ENCODE results near the gene ATF3.
A peak's percentile ranks its signal among the peaks of the same experiment; 100 is the strongest.
"Not testable (repeated sequence)": the region's sequence is repeated elsewhere in the genome, so short reads cannot be mapped to it uniquely, and the experiment has no call there.

The ATF3 gene

DNA sequence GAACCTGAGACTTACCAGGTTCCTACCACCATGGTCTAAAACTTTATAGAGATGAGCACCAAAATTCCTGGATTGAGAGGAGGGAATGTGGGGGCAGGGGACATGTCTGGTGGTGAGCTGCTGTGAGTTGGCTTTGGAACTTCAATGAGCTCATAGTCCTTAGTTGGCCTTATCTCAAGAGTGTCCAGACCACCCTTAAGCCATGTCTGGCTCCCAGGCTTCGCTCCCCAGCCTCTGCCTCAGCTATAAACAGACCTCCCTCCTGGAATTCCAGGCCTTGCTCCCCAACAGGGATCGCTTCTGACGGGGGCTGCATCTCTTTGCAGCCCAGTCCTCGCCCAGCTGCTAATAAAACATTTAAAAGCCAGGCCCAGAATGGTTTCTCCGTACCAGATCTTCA is 19.5 kb downstream of the ATF3 start:
- no peak for DNase-seq (ENCODE audit: low read depth in 3 of 3)

DNA sequence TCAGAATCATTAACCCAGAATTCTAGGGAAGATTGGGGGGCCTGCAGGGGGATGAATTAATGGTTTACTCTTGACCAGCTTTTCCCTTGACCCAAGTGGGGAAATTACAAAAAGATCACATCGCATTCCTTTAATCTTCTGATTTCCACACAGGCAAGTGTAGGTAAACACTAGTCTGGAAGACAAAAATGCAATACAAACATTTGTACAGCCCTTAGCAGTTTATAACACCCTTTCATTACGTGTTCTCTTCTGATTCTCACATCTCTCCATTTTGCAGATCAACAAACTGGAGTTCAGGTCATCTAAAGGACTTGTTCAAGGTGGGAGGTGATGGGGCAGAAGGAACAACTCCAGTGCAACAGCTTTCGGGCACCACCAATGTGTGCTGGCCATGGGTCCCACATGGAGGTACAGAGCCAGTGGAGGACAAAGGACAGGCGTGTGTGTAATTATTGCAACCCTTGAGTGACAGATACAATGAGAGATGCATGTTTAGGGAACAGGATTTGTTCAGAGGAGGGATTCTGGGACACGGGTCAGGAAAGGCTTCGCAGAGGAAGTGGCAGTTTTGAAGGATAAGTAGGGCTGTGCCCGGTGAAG is 20.4 kb downstream of the ATF3 start:
- no peak for DNase-seq (ENCODE audit: low read depth in 3 of 3)

DNA sequence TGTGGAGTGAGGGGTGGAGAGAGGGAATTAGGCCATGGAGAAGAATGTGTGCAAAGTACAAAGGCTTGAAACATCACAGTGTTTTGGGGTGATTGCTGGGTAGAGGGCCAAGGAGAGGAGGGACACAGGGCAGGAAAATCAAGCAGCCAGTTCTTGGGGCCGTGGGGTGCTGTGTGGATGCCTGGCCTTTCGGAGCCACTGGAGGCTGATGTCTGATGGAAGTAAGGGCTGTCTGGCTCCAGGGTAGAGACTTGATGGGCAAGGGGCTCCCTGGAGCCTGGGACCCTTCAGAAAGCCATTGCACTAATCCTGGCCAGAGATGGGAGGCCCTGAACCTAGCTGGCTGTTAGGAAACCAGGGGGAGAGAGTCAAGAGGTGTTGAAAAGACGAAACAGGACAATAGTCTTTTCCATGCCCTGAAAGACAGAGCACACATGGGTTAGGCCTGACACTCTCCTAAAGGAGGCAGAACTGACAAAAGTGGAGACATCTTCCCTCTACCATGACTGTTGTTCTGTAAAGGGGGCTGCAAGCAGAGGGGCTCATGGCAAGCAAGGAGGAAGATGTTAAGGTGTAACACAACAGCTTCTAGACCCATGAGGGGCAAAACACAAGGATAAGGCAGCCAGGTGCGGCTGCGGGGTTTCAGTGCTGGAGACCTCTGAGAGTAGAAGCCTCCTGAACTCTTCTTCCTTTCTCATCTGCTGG is 21.0 kb downstream of the ATF3 start:
- DNase-seq (ENCODE audit: low read depth in 3 of 3), result no peak

DNA sequence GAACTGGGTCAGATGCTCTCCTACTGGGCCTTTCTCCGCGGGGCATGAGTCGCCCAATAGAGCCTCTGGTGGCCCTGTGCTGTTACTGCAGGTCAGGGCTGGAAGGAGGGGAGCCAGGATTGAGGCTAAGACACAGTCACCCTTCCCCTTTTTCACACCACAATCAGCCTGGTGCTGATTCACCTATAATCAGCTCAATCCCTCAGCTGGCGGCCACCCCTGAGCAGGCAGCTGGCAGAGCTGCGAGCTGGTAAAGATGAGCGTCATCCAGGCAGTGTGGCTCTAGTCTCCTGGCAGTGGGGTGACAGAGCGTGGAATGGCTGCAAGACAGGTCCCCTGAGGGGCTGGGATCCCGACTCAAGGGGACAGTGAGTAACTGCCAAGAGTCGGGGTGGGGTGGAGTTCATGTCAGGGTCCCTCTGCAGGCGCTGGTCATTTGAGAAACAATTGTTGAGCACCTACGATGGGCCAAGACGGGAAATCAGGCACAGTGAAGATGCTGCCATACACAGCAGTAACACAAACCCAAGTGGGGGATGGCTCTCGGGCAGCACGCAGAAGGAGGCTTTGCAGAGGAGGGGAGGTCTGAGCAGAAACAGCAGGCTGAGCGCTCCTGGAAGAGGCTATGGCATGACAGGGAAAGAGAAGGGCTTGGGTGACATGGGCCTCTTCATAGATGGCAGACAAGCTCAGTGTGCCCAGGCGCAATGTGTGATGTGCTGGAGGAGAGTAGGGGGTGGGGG is 21.8 kb downstream of the ATF3 start:
- DNase-seq (ENCODE audit: low read depth in 3 of 3), result peak in 2 of 3 donors; percentile 39 to 63

DNA sequence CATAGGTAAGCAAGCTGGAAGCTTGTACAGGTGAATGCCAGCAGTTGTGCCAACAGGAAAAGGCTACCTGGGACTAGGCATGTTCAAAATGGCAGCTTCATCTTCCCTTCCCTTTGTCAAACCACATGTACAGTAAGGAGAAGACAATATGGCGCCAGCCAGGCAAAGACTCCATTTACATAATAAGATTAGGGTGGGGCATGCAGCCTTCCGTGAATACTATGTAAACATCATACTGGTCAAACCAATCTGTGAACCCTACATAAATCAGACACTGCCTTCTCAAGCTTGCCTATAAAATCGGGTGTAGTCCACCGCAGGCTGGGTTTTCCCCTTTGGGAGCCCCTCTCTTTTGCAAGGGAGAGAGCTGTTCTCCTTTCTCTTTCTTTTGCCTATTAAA is 24.6 kb downstream of the ATF3 start:
- no peak for DNase-seq (ENCODE audit: low read depth in 3 of 3)

DNA sequence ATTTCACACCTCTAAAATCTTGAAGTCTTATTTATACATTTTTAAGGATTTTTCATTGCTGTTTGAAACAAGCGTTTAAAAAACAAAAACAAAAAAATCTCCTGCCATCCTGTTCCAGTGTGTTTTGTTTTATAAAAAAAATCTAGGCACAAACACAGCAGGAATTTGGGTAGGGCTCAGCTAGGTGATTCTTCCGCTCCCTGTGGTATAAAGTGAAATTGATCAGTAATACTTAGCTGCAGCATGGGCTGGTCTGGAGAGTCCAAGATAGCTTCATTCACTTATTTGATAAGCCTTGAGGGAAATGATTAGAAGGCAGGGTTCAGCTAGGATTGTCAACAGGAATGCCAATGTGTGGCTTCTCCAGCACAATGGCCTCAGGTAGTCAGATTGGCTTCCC is 25.7 kb downstream of the ATF3 start:
- DNase-seq (ENCODE audit: low read depth in 3 of 3), result no peak

DNA sequence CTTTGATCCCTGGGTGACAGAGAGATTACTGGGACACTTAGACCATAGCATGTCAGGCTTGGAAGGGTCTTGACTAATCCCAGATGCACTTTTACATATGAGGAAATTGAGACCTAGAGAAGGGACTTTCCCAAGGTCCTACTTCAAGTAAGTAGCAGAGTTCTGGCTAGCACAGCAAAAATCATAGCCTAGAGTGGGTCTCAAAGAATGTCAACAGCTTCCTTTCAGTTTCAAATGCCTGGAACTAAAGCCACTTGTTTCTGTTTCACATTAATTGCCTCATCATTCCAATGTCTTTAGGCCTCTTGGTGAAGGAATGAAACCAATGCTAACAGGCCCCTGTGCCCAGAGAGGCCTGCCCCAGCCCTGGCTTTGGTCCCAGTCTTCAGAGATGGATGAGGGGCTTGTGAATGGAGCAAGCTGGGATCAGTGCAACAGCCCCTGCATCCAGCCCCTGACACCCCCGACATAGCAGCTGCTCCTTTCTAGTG is 26.6 kb downstream of the ATF3 start:
- no peak for DNase-seq (ENCODE audit: low read depth in 3 of 3)

DNA sequence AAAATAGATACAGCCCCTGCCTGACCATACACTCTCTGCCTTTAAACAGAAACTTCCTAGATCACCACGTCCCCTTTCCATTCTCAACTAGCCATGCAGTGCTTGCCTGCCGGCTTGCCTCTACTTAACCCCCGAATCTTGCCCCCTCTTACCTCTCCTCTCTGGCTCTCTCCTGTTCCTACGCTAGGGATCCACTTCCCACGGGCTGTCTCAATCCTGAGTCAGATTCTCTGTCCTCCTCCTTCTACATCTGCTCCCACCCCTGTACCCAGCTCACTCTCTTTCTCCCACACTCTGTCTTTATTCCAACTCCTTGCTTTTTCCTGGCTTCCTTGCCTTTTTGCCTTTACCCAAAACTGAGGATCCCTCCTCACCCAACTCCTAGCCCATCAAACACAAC is 29.3 kb downstream of the ATF3 start:
- no peak for DNase-seq (ENCODE audit: low read depth in 3 of 3)

DNA sequence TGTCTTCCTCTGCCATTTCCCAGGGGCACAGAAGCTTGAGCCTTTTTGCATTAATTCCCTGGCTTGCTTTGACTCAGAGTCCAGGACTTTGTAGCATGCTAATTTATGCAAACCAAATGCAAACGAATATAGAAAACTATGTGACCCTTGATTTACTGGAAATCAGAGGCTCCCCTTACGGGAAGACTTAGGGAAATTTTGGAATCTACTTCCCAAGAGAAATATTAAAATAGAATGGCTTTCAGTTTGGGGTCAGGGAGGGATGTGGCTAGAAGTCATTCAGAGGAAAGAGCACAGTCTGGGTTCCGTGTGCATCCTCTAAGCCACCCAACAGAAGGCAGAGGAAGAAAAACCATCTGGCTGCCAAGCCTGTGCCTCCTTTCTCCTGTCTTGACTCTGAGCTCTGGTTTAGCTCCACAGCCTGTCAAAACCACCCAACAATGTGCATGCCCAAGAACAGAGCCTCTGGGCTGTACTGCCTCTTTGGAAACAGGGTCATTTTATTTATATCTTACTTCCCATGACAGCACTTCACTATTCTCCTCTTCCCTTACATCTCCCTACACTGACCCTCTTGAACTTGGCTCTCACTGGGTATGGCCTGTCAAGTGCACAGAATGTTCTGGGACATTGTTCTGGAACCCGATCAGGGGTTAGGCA is 30.1 kb downstream of the ATF3 start:
- DNase-seq (ENCODE audit: low read depth in 3 of 3), result no peak

DNA sequence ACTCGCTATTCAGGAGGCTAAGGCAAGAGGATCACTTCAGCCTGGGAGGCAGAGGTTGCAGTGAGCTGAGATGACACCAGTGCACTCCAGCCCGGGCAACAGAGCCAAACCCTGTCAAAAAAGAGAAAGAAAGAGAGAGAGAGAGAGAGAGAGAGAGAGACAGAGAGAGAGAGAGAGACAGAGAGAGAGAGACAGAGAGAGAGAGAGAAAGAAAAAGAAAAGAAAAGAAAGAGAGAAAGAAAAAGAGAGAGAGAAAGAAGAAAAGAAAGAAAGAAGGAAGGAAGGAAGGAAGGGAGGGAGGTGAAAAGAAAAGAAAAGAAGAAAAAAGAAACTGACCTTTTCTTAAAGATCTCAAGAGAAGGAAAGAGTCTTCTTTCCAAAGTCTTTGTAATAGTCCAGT is 31.0 kb downstream of the ATF3 start:
- not testable (repeated sequence) for DNase-seq (ENCODE audit: low read depth in 3 of 3)

DNA sequence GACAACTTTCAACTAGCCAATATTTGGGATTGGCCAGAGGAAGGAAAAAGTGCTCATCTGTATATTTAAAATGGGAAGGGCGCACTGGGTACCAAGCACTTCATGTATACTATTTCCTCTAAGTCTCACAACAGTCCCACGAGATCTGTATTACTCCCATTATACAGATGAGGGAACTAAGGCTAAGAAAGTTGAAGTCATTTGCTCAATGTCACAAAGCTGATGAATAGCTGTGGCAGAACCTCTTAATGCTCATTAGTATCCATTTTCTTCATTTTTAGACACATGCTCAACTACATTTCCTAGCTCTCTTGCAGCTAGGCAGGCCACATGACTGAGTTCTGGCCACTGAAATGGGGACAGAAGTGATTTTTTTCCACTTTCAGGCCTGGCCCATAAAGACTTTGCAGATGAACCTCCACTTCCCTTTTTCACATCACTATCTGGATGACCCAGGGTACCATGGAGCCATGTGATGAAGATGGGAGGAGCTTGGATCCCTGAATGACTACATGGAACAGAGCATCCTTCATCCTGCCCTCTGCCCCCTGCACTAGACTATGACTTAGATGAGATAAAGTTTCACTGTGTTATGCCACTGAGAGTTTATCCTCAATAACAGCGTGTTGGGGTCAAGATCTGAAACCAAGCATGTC is 31.8 kb downstream of the ATF3 start:
- DNase-seq (ENCODE audit: low read depth in 3 of 3), result no peak

DNA sequence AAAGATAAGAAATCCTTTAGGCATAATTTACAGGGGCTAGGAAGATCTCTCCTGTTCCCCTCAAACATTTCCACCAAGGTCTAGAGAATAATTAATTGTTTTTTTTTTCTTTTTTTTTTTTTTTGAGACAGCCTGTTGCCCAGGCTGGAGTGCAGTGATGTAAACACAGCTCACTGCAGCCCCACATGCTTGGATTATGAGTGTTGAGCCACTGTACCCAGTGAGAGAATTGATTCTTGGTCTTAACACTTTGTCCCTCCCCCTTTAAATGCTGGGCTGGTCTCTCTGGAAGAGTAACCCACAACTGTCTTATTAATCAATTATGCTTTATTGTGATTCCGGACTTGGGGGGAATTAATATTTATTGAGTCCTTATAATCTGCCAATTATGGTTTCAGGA is 33.4 kb downstream of the ATF3 start:
- DNase-seq (ENCODE audit: low read depth in 3 of 3), result no peak

DNA sequence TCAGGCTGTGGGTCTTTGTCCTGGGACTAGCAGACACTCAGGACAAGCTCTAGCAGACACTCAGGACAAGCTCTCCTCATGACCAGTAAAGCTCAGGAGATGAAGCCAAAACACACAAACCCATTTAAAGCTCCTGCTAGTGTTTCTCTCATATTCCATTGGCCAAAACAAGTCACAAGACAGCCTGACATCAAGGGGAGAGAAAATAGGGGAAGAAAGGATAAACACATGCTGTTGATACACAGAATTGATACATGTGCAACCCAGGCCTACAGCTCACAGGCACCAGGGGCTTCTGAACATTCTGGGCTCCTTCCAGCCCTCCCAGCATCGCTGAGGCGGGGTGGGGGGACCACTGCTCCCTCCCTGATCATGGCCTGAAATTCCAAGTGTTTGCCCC is 35.3 kb downstream of the ATF3 start:
- DNase-seq (ENCODE audit: low read depth in 3 of 3), result no peak

DNA sequence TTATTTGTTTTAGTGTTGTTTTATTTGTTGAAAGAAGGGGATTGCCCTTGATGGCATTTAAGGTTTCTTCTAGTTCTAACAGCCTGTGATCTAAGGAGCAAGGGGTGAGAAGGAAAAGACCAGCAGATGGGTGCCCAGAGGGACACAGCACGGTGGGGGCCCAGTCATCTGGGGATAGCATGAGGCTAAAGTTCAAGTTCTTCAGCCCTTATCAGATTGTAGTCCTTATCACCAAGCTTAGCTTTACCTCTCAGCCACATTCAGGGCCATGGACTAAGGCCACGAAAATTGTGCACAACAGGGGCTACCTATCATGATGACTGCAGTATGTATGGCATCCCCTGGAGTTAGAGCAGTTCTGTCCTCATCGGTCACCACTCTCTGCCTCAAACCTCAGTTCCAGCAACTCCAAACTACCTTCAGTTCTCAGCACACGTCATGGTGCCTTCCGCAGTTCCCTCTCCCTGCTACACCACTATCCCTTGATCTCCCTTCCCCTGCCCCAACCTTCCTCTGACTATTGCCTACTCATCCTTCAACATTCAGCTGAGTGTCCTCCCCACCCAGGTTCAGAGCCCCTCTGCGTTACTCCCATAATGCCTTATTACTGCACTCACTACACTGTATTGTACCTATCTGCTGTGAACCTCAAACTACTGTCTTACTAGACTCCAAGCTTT is 36.4 kb downstream of the ATF3 start:
- no peak for DNase-seq (ENCODE audit: low read depth in 3 of 3)

DNA sequence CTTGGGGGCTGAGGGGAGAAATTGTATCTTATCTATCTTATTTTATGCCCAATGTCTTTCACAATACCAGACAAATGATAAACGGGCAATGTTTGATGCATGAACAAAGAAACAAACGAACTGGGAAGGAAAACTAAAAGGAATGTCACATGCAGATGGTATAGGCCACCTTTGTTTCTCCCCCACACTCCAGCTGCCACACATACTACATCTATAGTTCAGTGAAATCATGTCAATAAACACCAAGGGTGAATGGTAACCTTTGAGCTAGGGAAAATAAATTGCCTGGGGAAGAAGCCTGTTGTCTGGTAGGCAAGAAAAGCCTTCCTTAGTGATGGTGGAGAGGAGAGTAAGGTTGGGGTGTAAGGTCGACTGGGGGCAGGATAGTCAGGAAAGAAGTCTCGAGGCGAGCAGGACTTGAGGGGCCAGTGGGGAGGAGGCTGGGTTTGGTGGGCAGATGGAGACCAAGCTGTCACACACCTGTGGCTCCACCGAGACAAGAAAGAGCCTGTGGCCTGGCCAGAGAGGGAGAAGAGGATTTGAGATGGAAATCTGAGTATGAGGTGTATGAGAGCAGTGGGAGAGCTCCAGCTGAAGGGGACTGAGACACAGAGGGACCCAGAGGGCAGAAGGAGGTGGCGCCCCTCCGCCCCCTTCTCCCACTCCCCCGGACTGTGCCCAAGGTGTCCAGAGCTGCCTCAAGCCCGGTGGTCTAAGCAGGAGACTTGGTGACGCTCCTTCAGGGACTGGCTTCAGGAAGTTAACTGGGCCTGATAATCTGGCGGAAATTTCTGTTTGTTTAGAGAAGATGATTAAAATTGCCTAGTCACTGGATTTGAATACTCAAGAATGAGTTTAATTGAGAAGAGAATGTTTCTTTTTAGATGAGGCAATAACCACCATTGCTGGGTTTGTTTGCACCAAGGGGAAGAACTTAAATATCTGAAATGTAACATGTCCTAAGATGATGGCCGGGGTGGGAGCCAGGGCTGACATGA is 37.3 kb downstream of the ATF3 start:
- DNase-seq (ENCODE audit: low read depth in 3 of 3), result no peak

DNA sequence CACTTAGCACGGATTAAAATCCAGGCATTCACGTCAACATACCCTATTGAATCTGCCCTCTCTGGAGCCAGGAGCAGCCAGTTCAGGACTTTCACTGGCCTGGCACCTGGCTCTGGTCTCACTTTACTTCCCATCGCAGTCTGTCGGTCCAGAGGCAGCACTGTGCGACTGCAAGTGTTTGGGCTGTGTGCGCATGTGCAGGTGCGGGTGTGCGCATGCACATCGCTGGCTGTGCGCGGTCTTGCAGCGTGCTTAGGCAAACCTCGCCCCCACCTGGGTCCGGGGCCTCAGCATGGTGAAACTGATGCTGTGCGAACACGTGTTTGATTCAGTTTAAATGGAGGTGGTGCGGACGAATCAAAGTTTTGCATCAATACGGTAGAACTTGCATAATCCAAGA is 38.0 kb downstream of the ATF3 start:
- DNase-seq (ENCODE audit: low read depth in 3 of 3), result no peak

DNA sequence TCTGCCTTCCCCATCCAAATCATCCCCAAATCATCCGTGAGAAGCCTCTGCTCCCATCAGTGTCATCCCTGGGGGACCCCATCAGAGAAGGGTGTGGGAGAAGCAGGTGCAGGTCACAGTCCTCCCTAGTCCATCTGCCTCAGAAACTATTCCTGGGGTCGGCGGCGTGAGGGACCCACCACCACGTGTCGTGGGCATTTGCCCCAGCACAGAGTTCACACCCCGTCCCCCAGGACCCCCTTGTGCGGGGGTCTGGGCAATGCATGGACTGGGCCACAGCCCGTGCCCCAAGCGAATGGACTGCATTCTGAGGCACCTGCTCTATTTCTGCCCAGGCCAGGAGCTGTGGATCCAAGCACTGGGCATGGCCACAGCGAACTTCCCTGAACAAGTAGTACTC is 38.4 kb downstream of the ATF3 start:
- no peak for DNase-seq (ENCODE audit: low read depth in 3 of 3)

DNA sequence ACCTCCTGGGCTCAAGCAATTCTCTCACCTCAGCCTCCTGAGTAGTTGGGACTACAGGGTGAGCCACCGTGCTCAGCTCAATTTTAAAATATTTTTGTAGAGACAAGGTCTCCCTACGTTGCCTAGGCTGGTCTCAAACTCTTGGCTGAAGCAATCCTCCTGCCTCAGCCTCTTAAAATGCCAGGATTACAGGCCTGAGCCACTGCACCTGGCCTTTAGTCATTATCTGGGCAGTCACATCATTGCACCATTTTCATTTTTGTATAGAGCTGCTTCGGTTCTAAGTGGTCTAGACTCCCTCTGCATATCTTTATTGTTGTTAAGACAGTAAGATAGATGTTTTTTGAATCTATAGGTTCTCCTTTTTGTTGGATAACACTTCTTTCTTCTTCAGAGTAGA is 39.9 kb downstream of the ATF3 start:
- DNase-seq (ENCODE audit: low read depth in 3 of 3), result no peak

DNA sequence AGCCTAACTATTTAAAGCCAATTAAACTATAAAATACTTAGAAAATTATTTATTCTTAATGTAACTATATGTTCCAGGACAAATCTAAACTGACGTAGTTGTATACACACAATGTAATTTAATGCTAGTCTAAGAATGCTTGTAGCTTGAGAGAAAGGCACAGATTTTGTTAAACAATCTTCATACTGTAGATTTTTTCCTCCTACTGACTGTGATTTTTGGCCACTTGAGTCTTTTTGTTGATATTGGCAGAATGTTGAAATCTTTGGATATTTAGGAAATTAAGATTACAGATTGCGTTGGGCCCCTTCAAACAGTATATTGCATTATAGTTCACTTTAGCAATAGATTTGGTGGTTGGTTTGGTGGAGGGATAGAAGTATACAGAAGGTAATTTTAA is 40.5 kb downstream of the ATF3 start:
- no peak for DNase-seq (ENCODE audit: low read depth in 3 of 3)

DNA sequence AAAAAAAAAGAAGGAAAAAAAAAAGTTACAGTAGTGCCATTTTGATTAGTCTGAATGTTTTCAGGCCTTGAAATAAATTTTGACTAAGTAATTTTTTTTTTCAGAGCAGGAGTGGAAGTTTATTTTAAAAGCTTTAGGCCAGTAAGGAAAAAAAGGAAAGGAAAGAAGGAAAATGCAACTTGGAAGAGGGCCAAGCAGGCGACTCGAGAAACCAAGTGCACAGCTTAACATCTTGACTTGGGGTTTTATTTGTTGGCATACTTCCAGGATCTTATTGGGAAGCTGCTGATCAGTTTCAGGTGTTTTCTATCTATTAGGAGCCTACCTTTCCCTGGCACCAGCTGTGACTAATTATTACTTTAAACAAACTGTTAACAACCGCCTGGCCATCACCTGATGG is 41.7 kb downstream of the ATF3 start:
- no peak for DNase-seq (ENCODE audit: low read depth in 3 of 3)
